Kidney (tissue), 14 donors: ENCODE data around the gene HK1. TPM values are rescaled to one million over a fixed set of nuclear protein-coding genes. Genes with fewer than 3 reads are reported as not detected.

Experiments used
- DNase-seq, 5 donors: peaks; one replicate each; pipeline ENCODE4 v3.0.0-alpha.2; 2013 to 2020
- FAIRE-seq: peaks from 2 replicates; lab custom pipeline; 2012; peaks lifted over from hg19 to GRCh38; lab: Jason Lieb, UNC
- H3K27ac ChIP-seq, 2 donors: one replicate each; pipeline ENCODE4 v1.7.0; 2013; ENCODE audit warnings: low read depth in 2 of 2, low read length in 2 of 2, inconsistent platforms in 1 of 2
- H3K27me3 ChIP-seq: one replicate; pipeline ENCODE4 v1.7.1; 2013; ENCODE audit warnings: low read length, inconsistent platforms; ENCODE audit not compliant: control insufficient read depth, insufficient read depth
- H3K36me3 ChIP-seq, 3 donors: one replicate each; pipeline versions ENCODE4 v1.7.0 to v1.7.1; 2013; ENCODE audit warnings: low read length in 3 of 3, control low read depth in 1 of 3, inconsistent platforms in 1 of 3; ENCODE audit not compliant: insufficient read depth in 3 of 3, control insufficient read depth in 2 of 3
- H3K4me1 ChIP-seq, 3 donors: one replicate each; pipeline versions ENCODE4 v1.7.0 to v1.7.1; 2013; ENCODE audit warnings: low read length in 3 of 3, inconsistent platforms in 1 of 3, low read depth in 1 of 3; ENCODE audit not compliant: control insufficient read depth in 2 of 3, insufficient read depth in 2 of 3
- H3K4me3 ChIP-seq, 3 donors: one replicate each; pipeline versions ENCODE4 v1.7.0 to v1.8.1; 2013; ENCODE audit warnings: low read length in 3 of 3, control low read depth in 1 of 3, inconsistent platforms in 1 of 3
- H3K9ac ChIP-seq, 3 donors: one replicate each; pipeline versions ENCODE4 v1.7.0 to v1.7.1; 2013; ENCODE audit warnings: low read length in 3 of 3, control low read depth in 1 of 3, inconsistent platforms in 1 of 3
- H3K9me3 ChIP-seq, 3 donors: one replicate each; pipeline versions ENCODE4 v1.7.0 to v1.7.1; 2013; ENCODE audit warnings: low read length in 3 of 3, control low read depth in 1 of 3, inconsistent platforms in 1 of 3; ENCODE audit not compliant: control insufficient read depth in 2 of 3, insufficient read depth in 1 of 3
- intact Hi-C: fragments of 100-400 bp; cut with DNase I; formaldehyde crosslinking; loops from one replicate; pipeline ENCODE4 v1.11.1; 2022
- polyA plus RNA-seq: library from polyadenylated mRNA; stranded (reverse); fragments of 350-450 nt; fragmentation: Illumina TruSeq; extraction: RNeasy Lipid Tissue Mini Kit (QIAGEN cat#74804); gene quantifications from one replicate; pipeline ENCODE4 v1.2.3, GENCODE V29; 2014; ENCODE audit warnings: low read depth, low replicate concordance; ENCODE audit not compliant: insufficient read depth
- total RNA-seq: library from RNA; stranded (reverse); fragmentation: NEBNext Ultra II Directional; extraction: Animal tissue kit (Norgen Biotek cat#: 25700); gene quantifications from one replicate; pipeline ENCODE4 v1.2.1, GENCODE V29; 2021
- TF ChIP-seq, protein P1 (sequence below): IDR thresholded peaks from 3 replicates; pipeline ENCODE4 v1.5.1; 2012; ENCODE audit warnings: mild to moderate bottlenecking, moderate library complexity, borderline replicate concordance; ENCODE audit not compliant: insufficient read depth; ENCODE audit errors: extremely low read depth
- donor health status: control.
- donor health status: control.
- donor health status: control.
- donor health status: control.
- donor health status: control.
- donor health status: DM: yes; HTN: yes; CAD: no.
- donor health status: Normal renal cell carcinoma (clear cell type).

The HK1 gene
- total and polyA plus RNA-seq, 2 donors from 2014 or later: 35.9 to 84.9 TPM

GRCh38 chr10:69389827-69390490 is 111.7 kb downstream of the HK1 start:
- Histone ChIP-seq H3K4me1 (no peaks in the 10 kb centered on the region), H3K36me3 (peaks cover 0 to 9% (median 5%) of the 10 kb centered on the region in 3 donors), H3K27me3 (no peaks in the 10 kb centered on the region), H3K9ac (no peak overlapping the region), H3K27ac (no peak overlapping the region), H3K9me3 (no peaks in the 10 kb centered on the region), H3K4me3 (no peak overlapping the region)
- no peak for FAIRE-seq
- TF ChIP-seq, protein P1, sequence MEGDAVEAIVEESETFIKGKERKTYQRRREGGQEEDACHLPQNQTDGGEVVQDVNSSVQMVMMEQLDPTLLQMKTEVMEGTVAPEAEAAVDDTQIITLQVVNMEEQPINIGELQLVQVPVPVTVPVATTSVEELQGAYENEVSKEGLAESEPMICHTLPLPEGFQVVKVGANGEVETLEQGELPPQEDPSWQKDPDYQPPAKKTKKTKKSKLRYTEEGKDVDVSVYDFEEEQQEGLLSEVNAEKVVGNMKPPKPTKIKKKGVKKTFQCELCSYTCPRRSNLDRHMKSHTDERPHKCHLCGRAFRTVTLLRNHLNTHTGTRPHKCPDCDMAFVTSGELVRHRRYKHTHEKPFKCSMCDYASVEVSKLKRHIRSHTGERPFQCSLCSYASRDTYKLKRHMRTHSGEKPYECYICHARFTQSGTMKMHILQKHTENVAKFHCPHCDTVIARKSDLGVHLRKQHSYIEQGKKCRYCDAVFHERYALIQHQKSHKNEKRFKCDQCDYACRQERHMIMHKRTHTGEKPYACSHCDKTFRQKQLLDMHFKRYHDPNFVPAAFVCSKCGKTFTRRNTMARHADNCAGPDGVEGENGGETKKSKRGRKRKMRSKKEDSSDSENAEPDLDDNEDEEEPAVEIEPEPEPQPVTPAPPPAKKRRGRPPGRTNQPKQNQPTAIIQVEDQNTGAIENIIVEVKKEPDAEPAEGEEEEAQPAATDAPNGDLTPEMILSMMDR: no peak
- DNase-seq: peak in 1 of 5 donors; percentile 22
- intact Hi-C loops: loop anchor here (5.0 kb wide), 1 partner anchor 153 kb away; no protein-coding TSS in a partner anchor

GRCh38 chr10:69391158-69391557 is 112.9 kb downstream of the HK1 start:
- intact Hi-C loops: loop anchor here (5.0 kb wide), 1 partner anchor 154 kb away; no protein-coding TSS in a partner anchor
- TF ChIP-seq, protein P1: no peak
- no peak for DNase-seq
- Histone ChIP-seq H3K27me3 (no peaks in the 10 kb centered on the region), H3K4me1 (no peaks in the 10 kb centered on the region), H3K9ac (no peak overlapping the region), H3K4me3 (no peak overlapping the region), H3K36me3 (peaks cover 0 to 9% (median 5%) of the 10 kb centered on the region in 3 donors), H3K9me3 (no peaks in the 10 kb centered on the region), H3K27ac (no peak overlapping the region)
- FAIRE-seq: no peak

GRCh38 chr10:69392481-69393000 is 114.2 kb downstream of the HK1 start:
- FAIRE-seq (no peak), DNase-seq (peak; percentile 87 to 92 (median 90))
- TF ChIP-seq, protein P1: peak; percentile 99
- Histone ChIP-seq H3K27me3 (no peaks in the 10 kb centered on the region), H3K4me1 (no peaks in the 10 kb centered on the region), H3K36me3 (peaks cover 0 to 11% (median 5%) of the 10 kb centered on the region in 3 donors), H3K9ac (no peak overlapping the region), H3K27ac (no peak overlapping the region), H3K9me3 (no peaks in the 10 kb centered on the region), H3K4me3 (no peak overlapping the region)
- intact Hi-C loops: loop anchor here (5.0 kb wide), 1 partner anchor 155 kb away; no protein-coding TSS in a partner anchor
